HG03460 (cell line): ENCODE data around the gene PLEKHM2.

Experiments used
- ATAC-seq: cut with Tn5 transposase; IDR thresholded peaks from one replicate; pipeline ENCODE4 v1.9.1; 2021; ENCODE audit not compliant: unreplicated experiment

PLEKHM2 gene

DNA sequence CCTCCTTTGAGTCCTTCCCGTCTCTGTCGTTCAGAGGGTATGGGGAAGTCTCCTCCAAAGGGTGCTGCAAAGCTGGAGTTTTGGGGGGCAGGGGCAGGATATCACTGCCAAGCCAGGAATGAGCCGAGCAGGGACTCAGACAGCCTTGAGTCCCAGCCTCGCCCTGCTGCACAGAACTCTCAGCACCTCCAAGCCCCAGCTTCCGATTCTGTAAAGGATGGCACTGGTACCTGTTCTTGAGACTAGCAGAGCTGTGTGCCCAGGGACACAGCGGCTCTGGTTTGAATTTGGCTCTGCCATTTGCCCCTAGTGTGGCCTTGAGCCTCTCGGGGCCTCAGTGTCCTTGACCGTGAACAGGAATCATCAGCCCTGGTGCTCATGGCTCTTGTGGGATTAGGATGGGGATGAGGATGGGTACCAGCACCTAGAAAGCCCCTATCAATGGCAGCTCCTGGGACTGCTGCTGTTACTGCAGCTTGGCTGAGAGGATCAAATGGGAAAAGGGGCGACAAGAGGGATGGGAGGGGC is 73.0 kb downstream of the PLEKHM2 start:
- no peak for ATAC-seq

DNA sequence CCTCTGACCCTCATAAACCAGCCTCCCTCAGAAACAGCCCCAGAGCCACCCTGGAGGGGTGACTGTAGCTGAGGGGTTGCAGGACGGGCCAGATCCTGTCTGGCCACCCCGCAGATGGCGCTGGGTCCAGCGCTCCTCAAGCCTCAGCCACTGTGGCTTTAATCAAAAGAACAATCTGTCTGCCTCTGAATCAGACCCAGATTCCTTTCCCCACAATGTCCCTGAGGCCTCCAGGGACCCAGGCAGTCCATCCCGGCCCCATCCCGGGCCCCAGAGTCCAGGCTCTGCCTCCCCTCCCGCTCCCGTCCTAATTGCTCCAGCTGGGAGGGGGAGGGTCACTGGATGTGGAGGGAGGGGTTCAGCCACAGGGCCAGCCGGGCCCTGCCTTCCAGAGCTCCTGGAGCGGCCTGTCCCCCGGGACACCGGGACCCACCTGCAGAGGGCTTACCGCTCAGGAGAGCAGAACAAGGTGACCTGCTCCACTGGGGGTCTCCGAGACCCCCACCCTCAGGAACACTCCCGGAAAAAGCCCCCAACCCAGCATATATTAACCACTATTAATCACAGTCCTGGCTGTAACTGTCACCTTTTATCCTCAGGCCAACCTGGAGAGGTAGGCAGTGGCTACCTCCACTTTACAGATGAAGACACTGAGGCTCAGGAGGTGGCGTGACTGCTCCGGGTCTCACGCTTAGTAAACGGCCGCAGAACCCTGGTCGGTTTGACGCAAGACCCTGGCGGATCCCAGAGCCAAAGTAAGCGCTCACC is 73.6 kb downstream of the PLEKHM2 start:
- no peak for ATAC-seq

DNA sequence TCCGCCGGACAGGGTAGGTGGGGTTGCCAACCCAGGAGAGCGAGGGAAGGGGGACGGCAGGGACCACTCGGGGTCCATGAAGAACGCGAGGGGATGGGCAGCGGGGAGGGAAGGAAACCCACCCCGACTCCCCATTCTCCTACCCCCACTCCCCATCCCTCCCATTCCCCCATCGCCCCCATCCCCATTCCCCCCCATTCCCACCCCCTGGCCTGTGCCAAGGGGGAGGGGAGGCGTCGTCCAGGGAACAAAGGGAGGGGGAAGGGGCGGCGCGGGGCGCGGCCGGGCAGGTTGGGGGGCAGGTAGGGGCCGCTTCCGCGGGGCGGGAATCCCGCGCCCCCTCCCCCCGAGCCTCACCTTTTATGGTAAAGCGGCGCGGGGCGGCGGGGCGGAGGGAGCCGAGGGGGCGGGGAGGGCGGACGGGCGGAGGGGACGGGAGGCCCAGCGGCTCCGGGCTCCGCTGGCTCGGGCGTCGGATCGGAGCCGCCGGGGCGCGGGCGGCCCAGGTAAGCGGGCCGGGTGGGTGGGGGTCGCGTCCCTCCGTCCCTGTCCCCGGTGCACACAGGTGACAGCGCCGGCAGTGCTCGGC is 74.3 kb downstream of the PLEKHM2 start, which contains the start of gene FBLIM1:
TSS of gene FBLIM1 (plus strand) at position 453 of the 589 bp plus-strand sequence. CDS start 6,189 bp downstream, outside the sequence.
- ATAC-seq: no peak

DNA sequence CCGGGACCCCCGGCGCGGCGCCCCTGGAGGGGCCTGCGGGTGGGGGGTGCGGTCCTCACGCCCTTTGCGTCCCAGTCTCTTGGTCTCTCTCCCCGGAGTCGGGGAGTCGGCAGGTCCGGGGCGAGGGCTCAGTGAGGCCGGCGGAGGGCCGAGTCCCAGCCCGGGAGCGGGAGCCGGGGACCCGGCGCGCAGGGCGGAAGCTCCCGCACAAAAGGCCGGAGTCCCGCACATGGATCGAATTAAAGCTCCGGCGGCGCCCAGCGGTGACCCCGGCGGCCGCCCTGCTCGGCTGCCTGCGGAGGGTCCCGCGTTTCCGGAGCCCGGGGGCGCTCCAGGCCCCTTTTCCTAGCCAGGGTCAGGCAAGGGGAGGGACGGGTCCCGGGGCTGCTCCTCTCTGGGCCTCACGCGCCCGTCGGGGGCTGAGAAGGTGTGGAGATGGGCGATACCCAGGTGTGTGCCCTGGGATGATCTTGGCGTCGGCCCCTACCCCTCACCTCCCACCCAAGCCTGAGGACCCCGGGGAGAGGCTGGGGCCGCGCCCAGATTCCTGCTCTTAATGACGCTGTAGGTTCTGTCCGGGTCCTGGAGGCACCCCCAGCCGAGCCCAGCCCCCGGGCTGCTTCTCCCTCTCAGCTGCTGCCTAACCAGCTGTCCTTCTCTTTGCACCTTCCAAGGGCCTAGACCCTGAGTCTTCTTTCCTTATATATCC is 75.0 kb downstream of the PLEKHM2 start:
- no peak for ATAC-seq

DNA sequence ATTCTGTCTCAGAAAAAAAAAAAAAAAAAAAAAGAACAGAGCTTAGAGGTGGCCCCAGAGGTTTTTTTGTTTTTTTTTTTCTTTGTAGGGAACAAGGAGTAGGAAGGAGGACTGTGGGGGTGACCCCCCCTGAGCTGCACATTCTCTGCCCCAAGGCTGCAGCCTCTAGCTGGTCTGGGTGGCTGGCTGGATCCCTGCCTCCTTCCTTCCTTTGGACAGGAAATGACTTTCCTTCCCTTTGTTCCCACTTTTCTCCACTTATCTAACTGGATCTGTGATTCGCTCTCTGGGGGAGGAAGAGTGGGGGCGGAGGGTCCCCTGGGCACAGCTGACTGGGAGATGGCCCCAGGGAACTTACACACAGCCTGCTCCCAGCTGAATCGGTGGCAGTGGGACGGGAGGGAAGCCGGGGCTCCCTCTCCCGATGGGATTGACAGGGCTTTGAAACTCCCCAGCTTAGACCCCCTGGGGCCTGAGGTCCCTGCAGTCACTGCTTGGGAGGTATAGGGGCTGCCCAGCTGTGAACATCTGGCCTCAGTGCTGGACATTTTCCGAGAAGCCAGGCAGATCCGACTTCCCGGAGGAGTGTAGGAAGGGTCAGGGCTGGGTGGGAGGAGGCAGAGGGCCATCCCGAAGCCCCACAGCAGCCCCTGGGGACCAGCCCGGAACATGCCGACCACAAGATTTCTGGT is 76.5 kb downstream of the PLEKHM2 start:
- no peak for ATAC-seq

DNA sequence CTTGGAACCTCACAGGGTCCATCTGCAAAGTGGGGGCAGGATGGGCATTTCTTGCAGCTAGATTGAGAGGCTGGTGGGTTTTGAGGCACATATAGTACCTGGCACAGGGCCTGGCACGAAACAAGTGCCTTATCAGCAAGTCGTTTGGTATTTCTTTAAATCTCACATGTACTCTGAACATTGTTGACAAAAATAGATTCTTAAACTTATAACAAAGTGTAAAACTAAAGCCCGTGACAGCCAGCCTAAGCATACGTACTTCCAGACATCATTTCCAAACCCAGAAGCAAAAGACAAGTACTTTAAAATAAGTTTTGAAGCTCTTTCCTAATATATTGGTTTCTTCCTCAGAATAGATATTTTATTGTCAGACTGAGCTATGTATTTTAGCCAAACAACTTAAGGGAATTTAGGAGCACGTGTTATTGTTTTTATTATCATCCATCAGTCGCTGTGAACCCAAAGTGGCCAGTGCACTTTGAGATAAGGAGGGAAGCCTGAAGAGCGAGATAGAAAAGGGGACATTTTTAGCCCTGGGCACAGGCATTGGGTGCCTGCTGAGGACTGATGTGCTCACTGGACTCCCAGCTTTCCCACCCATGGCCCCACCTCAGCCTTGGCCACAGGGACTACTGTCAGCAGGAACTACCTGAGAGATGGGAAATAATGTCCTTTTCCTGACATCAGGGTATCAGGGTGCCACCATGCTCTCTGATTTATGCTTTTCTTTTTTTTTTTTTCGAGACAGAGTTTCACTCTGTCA is 77.4 kb downstream of the PLEKHM2 start:
- ATAC-seq: no peak

DNA sequence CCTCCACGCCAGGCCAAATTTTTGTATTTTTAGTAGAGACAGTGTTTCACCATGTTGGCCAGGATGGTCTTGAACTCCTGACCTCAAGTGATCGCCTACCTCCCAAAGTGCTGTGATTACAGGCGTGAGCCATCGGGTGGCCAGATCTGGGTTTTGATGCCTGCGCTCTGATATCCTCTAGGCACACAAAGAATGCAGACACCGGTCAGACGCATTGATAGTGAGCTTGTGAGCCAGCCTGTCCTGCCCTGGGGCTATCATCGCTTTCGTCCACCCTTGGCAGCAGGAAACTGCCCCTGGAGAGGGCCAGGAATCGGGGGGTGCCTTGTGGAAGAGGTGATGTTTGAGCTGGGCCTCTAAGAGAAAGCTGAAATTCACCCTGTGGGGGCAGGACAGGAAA is 78.4 kb downstream of the PLEKHM2 start:
- no peak for ATAC-seq

DNA sequence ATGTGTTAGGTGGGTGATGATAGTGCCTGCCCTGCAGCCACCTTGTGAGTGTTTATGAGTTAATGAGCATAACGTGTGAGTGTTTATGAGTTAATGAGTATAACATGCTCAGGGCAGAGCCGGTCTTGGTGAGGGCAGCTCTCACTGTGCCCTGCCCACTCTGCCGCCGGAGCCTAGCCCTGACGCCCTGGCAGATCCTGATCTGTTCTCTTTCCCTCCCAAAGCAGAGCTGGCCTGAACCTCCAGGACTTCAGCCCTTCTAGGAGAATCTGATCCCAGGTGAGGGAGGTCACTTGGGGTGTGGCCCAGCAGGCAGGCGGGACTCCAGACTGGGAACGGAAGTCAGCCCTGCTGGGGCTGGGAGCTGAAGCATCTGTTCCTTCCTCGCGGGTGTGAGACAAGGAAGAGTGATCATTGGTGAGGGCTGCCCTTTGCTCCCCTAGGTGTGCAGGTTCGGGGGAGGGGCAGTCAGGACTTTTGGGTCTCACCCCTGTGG is 80.2 kb downstream of the PLEKHM2 start:
- ATAC-seq: no peak

DNA sequence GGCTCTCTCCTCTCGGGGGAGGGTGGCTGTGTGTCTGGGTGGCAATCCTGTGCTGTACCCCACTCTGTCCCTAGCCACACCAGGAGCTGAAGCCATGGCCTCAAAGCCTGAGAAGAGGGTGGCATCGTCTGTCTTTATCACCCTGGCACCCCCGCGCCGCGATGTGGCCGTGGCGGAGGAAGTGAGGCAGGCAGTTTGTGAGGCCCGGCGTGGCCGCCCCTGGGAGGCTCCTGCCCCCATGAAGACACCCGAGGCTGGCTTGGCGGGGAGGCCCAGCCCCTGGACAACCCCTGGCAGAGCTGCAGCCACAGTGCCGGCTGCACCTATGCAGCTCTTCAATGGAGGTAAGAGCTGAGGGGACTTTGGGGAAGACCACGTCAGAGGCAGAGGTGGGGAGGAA is 80.8 kb downstream of the PLEKHM2 start:
- ATAC-seq: no peak

DNA sequence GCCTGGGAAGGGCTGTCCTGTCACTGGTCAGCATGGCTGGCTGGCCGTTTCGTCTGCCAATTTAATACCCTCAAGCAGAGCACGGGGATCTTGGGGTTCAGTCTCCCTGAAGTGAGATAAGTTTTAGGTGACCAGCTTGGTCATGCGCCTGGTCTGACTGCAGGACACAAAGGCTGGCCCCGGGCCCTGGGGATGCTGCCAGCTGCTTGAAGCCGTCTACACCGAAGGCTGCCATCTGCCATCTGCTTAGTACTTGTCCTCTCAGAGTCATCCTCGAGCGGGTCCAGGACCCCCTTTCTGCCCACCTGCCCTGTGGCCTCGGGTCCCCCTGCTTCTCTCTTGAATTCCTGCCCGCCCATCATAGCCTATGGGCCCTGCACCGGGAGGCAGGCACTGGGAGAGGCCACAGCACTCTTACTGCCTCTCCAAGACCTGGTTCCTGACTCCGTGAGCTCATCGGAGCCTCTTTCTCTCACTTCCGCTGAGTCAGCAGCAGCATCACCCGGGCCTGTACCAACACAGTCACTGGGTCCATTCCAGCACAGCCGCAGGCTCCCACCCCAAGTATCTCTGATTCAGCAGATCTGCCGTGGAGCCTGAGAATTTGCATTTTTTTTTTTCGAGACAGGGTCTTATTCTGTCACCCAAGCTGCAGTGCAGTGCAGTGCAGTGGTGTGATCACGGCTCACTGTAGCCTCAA is 81.5 kb downstream of the PLEKHM2 start:
- ATAC-seq: no peak

DNA sequence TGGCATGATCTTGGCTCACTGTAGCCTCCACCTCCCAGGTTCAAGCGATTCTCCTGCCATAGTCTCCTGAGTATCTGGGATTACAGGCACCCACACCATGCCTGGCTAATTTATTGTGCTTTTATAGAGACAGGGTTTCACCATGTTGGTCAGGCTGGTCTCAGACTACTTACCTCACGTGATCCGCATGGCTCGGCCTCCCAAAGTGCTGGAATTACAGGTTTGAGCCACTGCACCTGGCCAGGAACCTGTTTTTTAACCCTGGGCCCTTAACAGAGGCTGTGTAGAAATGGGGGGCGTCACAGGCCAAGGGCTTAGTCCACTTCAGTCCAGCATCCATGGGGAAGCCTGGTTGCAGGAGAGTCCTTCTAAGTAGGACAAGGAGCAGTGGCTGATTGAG is 83.8 kb downstream of the PLEKHM2 start:
- ATAC-seq: no peak

DNA sequence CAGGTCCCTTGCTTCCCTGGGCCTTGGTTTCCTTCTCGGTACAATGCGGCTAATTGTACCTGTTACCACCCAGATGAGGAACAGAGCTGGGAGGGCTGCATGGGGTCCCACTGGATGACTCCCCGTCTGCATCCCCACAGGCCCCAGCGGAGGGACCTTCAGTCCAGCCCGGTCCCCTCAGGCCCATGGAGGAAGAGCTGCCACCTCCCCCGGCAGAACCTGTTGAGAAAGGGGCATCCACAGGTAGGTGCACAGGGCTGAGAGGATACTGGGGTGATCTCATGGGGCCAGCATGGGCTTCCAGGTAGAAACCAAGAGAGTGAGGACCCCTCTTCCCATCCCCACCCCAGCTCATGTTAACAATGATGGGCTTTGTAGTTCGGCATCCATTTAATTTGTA is 84.3 kb downstream of the PLEKHM2 start:
- no peak for ATAC-seq

DNA sequence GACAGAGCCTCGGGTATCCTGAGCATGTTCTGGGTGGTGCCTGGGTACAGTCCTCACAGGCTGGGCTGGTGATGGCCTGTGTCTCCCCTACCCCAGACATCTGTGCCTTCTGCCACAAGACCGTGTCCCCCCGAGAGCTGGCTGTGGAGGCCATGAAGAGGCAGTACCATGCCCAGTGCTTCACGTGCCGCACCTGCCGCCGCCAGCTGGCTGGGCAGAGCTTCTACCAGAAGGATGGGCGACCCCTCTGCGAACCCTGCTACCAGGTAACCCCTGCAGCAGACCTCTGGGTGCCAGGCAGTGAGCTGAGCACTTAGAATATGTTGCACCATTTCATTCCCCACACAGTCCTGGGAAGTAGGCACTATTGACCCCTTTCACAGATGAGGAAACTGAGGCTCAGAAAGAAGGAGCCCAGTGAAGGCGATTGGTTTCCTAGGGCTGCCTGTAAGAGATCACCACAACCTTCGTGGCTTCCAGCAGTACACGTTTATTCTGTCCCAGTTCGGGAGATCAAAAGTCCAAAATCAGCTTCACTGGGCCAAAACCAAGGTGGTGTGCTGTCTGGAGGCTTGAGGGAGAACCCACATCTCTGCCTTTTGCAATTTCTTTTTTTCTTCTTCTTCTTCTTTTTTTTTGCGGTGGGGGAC is 86.3 kb downstream of the PLEKHM2 start:
- ATAC-seq: no peak

DNA sequence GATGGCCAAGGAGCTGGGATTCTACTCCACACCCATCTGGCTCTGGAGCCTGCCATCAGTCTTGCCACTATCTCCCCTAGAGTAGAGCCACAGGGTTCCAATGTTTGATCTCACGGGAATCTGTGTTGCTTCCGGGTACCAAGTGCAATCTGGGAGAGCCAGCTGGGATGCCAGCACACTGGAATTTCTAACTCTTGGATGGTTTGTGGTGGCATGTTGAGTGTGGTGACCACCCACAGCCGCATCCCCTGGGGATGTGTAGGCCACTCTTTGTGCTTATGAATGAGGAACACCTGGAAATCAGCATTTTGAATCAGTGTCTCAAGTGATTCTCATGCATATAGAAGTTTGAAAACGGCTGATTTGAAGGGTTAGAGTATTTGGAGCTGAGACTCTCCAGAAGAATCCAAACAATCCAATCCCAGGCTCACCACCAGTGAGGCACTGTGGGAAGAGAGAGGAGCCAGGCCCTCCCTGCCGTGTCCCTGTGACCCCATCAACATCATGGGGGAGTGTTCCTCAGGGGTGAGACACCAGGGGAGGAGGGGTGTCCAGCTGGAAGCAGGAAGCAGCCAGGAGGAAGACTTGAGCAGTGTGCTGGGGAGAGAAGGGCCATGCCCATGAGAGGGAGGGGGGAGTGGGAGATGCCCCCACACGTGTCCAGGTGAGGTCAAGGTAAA is 87.9 kb downstream of the PLEKHM2 start:
- no peak for ATAC-seq

DNA sequence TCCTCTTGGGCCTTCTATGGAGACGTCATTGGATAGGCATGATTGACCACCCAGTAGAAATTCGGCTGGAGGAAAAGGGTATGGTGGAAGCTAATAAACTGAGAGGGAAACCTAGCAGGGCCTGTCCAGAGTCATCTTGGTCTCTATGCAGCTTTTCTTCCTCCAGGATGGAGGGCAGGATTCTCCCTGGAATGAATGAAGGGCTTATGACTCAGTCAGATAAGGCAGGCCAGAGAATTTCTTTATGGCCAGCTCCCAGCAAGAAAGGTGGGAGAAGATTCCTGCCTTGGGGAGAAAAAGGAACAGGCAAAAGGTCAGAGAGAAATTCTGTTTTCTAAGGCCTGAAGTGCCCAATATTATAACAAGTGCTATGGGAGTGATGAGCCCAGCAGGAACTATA is 91.6 kb downstream of the PLEKHM2 start:
- ATAC-seq: no peak

DNA sequence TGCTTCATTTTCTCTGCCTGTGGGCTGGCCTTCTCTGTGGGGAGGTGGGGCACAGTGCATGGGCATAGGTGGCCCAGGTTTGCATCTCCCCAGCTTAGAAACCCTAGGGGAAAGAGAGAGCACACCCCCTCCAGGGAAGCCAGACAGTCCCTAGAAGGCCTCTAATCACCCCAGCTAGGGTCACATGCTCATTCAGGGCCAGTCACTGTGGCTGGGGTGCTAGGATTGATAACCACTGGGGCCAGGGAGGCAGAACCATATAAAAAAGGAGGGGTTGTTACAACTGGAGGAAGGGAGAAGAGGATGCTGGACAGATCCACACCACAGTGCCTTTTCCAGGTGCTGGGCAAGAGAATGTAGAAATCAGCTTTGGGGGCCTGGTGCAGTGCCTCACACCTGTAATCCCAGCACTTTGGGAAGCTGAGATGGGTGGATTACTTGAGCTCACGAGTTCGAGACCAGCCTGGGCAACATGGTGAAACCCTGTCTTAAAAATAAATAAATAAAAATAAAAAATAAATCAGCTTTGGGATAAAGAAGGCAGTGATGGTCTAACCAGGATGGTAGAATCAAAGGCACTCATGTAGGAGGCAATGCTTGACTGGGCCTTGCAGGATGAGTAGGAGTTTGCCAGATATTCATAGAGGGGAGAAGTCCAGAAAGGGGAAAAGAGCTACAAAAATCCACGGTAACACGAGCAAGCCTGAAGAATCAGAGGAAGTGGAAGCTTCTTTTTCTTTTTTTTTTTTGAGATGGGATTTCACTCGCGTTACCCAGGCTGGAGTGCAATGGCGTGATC is 94.0 kb downstream of the PLEKHM2 start:
- no peak for ATAC-seq
